H1 (cell line): ENCODE data around the gene KPNA3. TPM values are rescaled to one million over a fixed set of nuclear protein-coding genes. Genes with fewer than 3 reads are reported as not detected.

Experiments used
- CTCF ChIA-PET: fragments of 300-600 bp; sonication (Branson Sonifier 250); formaldehyde crosslinking; loops from one replicate; lab custom pipeline; 2021; ENCODE audit not compliant: partially characterized antibody; lab: Charles Lee
- POLR2A ChIA-PET: fragments of 300-600 bp; sonication (Branson Sonifier 250); formaldehyde crosslinking; loops from one replicate; lab custom pipeline; 2021; ENCODE audit warnings: inconsistent platforms; ENCODE audit not compliant: partially characterized antibody; lab: Charles Lee
- DNase-seq, 2 experiments: peaks; one replicate each; pipeline versions ENCODE4 v3.0.0 to v3.0.0-alpha.2; 2010 to 2022; ENCODE audit warnings: low spot score in 2 of 2, low read depth in 1 of 2, mixed read lengths in 1 of 2
- FAIRE-seq: peaks from 2 replicates; lab custom pipeline; 2011; peaks lifted over from hg19 to GRCh38; lab: Jason Lieb, UNC
- H2AFZ ChIP-seq: 2 replicates; pipeline ENCODE4 v1.8.1; 2012; ENCODE audit warnings: low read length, inconsistent platforms
- H2AK5ac ChIP-seq: 2 replicates; pipeline ENCODE4 v1.6.1; 2013; ENCODE audit warnings: low read depth, low read length
- H2BK120ac ChIP-seq: replicated peaks from 2 replicates; pipeline ENCODE3; 2013; ENCODE audit warnings: low read depth, low read length, inconsistent platforms
- H2BK12ac ChIP-seq: 2 replicates; pipeline ENCODE4 v1.6.1; 2013; ENCODE audit warnings: low read depth, low read length
- H2BK15ac ChIP-seq: 2 replicates; pipeline ENCODE4 v1.6.1; 2013; ENCODE audit warnings: low read length
- H2BK20ac ChIP-seq: 2 replicates; pipeline ENCODE4 v1.6.1; 2013; ENCODE audit warnings: low read length
- H2BK5ac ChIP-seq: 2 replicates; pipeline ENCODE4 v1.6.1; 2013; ENCODE audit warnings: low read depth, low read length
- H3K14ac ChIP-seq: 2 replicates; pipeline ENCODE4 v1.6.1; 2013; ENCODE audit warnings: inconsistent platforms; ENCODE audit not compliant: insufficient read length
- H3K18ac ChIP-seq: 2 replicates; pipeline ENCODE4 v1.6.1; 2013; ENCODE audit warnings: low read length; ENCODE audit errors: extremely low read depth
- H3K23ac ChIP-seq: 2 replicates; pipeline ENCODE4 v1.6.1; 2013; ENCODE audit warnings: inconsistent platforms; ENCODE audit not compliant: insufficient read length
- H3K23me2 ChIP-seq: 2 replicates; pipeline ENCODE4 v1.6.1; 2013; ENCODE audit warnings: low read depth, low read length
- H3K27ac ChIP-seq: 2 replicates; pipeline ENCODE4 v1.6.1; 2011; ENCODE audit warnings: low read depth, low read length, inconsistent platforms
- H3K27me3 ChIP-seq, 4 experiments: replicated peaks in 1 of 4; 1 replicate in 1 of 4; 2 replicates in 3 of 4; pipeline versions ENCODE4 v1.6.1 to v1.8.1; 2011 to 2013; ENCODE audit warnings: low read length in 3 of 4, mild to moderate bottlenecking in 3 of 4, inconsistent platforms in 2 of 4, mixed read lengths in 2 of 4, moderate library complexity in 1 of 4; ENCODE audit not compliant: control insufficient read depth in 3 of 4, insufficient read depth in 3 of 4; ENCODE audit errors: extremely low read depth in 1 of 4
- H3K36me3 ChIP-seq, 4 experiments: 2 replicates each; pipeline versions ENCODE4 v1.6.1 to v1.8.1; 2011 to 2013; ENCODE audit warnings: mild to moderate bottlenecking in 4 of 4, low read length in 3 of 4, moderate library complexity in 2 of 4, control low read depth in 1 of 4, inconsistent platforms in 1 of 4; ENCODE audit not compliant: insufficient read depth in 4 of 4, control insufficient read depth in 2 of 4
- H3K4ac ChIP-seq: replicated peaks from 2 replicates; pipeline ENCODE3; 2013; ENCODE audit warnings: low read length, low read depth, mixed read lengths, inconsistent platforms; ENCODE audit not compliant: insufficient read length
- H3K4me1 ChIP-seq, 4 experiments: replicated peaks in 1 of 4; 1 replicate in 1 of 4; 2 replicates in 3 of 4; pipeline versions ENCODE4 v1.6.1 to v1.8.1; 2011 to 2013; ENCODE audit warnings: low read length in 3 of 4, inconsistent platforms in 2 of 4, mixed read lengths in 1 of 4; ENCODE audit not compliant: insufficient read depth in 4 of 4, control insufficient read depth in 3 of 4
- H3K4me2 ChIP-seq, 2 experiments: 2 replicates each; pipeline versions ENCODE4 v1.6.1 to v1.8.1; 2011 to 2013; ENCODE audit warnings: low read depth in 2 of 2, low read length in 2 of 2, control low read depth in 1 of 2, inconsistent platforms in 1 of 2, mild to moderate bottlenecking in 1 of 2; ENCODE audit not compliant: insufficient read depth in 1 of 2
- H3K4me3 ChIP-seq, 4 experiments: fragments of 200-600, 300-600 bp in 1 of 4; sonication (generic), shearing (Covaris generic), sonication (Bioruptor Twin) in 1 of 4; 2 replicates each; pipeline versions ENCODE4 v1.5.1 to v1.8.1; 2011 to 2016; ENCODE audit warnings: low read length in 4 of 4, low read depth in 3 of 4, control low read depth in 2 of 4, inconsistent platforms in 2 of 4, mild to moderate bottlenecking in 2 of 4, mixed read lengths in 1 of 4, moderate library complexity in 1 of 4; ENCODE audit not compliant: insufficient read depth in 2 of 4; ENCODE audit errors: extremely low read depth in 1 of 4
- H3K56ac ChIP-seq: replicated peaks from 2 replicates; pipeline ENCODE3; 2013; ENCODE audit warnings: low read depth, mild to moderate bottlenecking, mixed read lengths, low read length, inconsistent platforms; ENCODE audit not compliant: insufficient read length
- H3K79me1 ChIP-seq: 2 replicates; pipeline ENCODE4 v1.6.1; 2013; ENCODE audit warnings: low read depth, low read length, control low read depth
- H3K79me2 ChIP-seq, 2 experiments: 2 replicates each; pipeline versions ENCODE4 v1.6.1 to v1.8.1; 2012 to 2013; ENCODE audit warnings: low read length in 2 of 2, mild to moderate bottlenecking in 2 of 2, inconsistent platforms in 1 of 2; ENCODE audit not compliant: insufficient read depth in 2 of 2, control insufficient read depth in 1 of 2
- H3K9ac ChIP-seq, 4 experiments: replicated peaks in 1 of 4; 1 replicate in 1 of 4; 2 replicates in 3 of 4; pipeline versions ENCODE4 v1.6.1 to v1.8.1; 2011 to 2013; ENCODE audit warnings: low read depth in 3 of 4, low read length in 3 of 4, control low read depth in 2 of 4, mild to moderate bottlenecking in 2 of 4, moderate library complexity in 2 of 4, inconsistent platforms in 1 of 4; ENCODE audit errors: extremely low read depth in 1 of 4
- H3K9me3 ChIP-seq, 2 experiments: 2 replicates each; pipeline versions ENCODE4 v1.6.1 to v1.8.1; 2012 to 2013; ENCODE audit warnings: mild to moderate bottlenecking in 2 of 2, moderate library complexity in 2 of 2, control low read depth in 1 of 2, inconsistent platforms in 1 of 2, low read depth in 1 of 2, low read length in 1 of 2, mixed read lengths in 1 of 2; ENCODE audit not compliant: insufficient read depth in 2 of 2
- H4K20me1 ChIP-seq, 2 experiments: replicated peaks in 1 of 2; 2 replicates each; pipeline versions ENCODE3 to v1.8.1; 2011 to 2013; ENCODE audit warnings: inconsistent platforms in 2 of 2, low read length in 2 of 2, mild to moderate bottlenecking in 1 of 2; ENCODE audit not compliant: insufficient read depth in 2 of 2, control insufficient read depth in 1 of 2
- H4K5ac ChIP-seq: 2 replicates; pipeline ENCODE4 v1.6.1; 2013; ENCODE audit warnings: low read length, low read depth, mixed read lengths, inconsistent platforms; ENCODE audit not compliant: insufficient read length
- H4K8ac ChIP-seq: 2 replicates; pipeline ENCODE4 v1.8.0; 2013; ENCODE audit warnings: mild to moderate bottlenecking, moderate library complexity, low read length, inconsistent platforms; ENCODE audit not compliant: insufficient read depth; ENCODE audit errors: extremely low read depth
- H4K91ac ChIP-seq: replicated peaks from 2 replicates; pipeline ENCODE3; 2013; ENCODE audit warnings: low read length, mixed read lengths, inconsistent platforms; ENCODE audit not compliant: insufficient read length
- ASH2L ChIP-seq: fragments of 200-600, 300-600 bp; sonication (generic); IDR thresholded peaks from one replicate; pipeline ENCODE4 v1.7.1; 2017; ENCODE audit warnings: low read length
- CBX5 ChIP-seq: fragments of 300-800, 300-1000 bp; sonication (generic); IDR thresholded peaks from 2 replicates; pipeline ENCODE4 v1.7.1; 2016; ENCODE audit warnings: antibody characterized with exemption, low read length, low read depth
- CREB1 ChIP-seq: IDR thresholded peaks from 2 replicates; pipeline ENCODE4 v1.6.1; 2012; ENCODE audit warnings: inconsistent platforms
- PHF8 ChIP-seq: fragments of 200-600 bp; sonication (generic); conservative IDR thresholded peaks from 2 replicates; pipeline ENCODE4 v1.7.1; 2012; ENCODE audit warnings: low read depth, mild to moderate bottlenecking, inconsistent platforms, low read length, moderate library complexity
- POLR2A ChIP-seq, 2 experiments: IDR thresholded peaks; 1 replicate in 1 of 2; 2 replicates in 1 of 2; pipeline ENCODE4 v1.6.1; 2011; ENCODE audit warnings: low read depth in 2 of 2, low read length in 2 of 2, mild to moderate bottlenecking in 2 of 2; ENCODE audit errors: control extremely low read depth in 1 of 2
- RFX5 ChIP-seq: IDR thresholded peaks from 2 replicates; pipeline ENCODE4 v1.6.1; 2011; ENCODE audit warnings: low read depth, low read length, improper control_type of control experiment, borderline replicate concordance
- RNF2 ChIP-seq: fragments of 200-900, 300-1000 bp; sonication (generic); IDR thresholded peaks from 2 replicates; pipeline ENCODE4 v1.7.1; 2016; ENCODE audit warnings: borderline replicate concordance, low read depth, mild to moderate bottlenecking, antibody characterized with exemption, low read length; ENCODE audit not compliant: poor library complexity, severe bottlenecking; ENCODE audit errors: missing control alignments
- SP1 ChIP-seq: IDR thresholded peaks from 2 replicates; pipeline ENCODE4 v1.6.1; 2011; ENCODE audit warnings: low read depth, low read length
- SUZ12 ChIP-seq: fragments of 200-600 bp; sonication (generic); IDR thresholded peaks from 2 replicates; pipeline ENCODE4 v1.6.1; 2012; ENCODE audit warnings: mild to moderate bottlenecking, inconsistent platforms, low read length, moderate library complexity, mixed read lengths
- WGBS, 2 experiments: shearing (Covaris generic) in 1 of 2; methylation state at CpG; one replicate each; pipeline versions ENCODE4 v1.1.6 to v1.1.7; 2013 to 2015; ENCODE audit warnings: low lambda C conversion rate in 2 of 2, mixed read lengths in 2 of 2, inconsistent platforms in 1 of 2, low coverage in 1 of 2, missing lambda C conversion rate in 1 of 2; ENCODE audit not compliant: insufficient replicate concordance in 2 of 2, insufficient coverage in 1 of 2, insufficient read length in 1 of 2; ENCODE audit errors: extremely low coverage in 1 of 2, missing lambda C conversion rate in 1 of 2; 5-methylcytosine and 5-hydroxymethylcytosine counted together
- polyA plus RNA-seq, 7 experiments: library from polyadenylated mRNA; depleted of rRNA in 3 of 7; stranded (reverse) in 5 of 7; unstranded in 2 of 7; fragments of >200 nt in 5 of 7; fragments of 200-250 nt in 2 of 7; gene quantifications; 1 replicate in 5 of 7; 2 replicates in 1 of 7; 4 replicates in 1 of 7; pipeline versions ENCODE4 v1.2.1 to v1.2.3, GENCODE V29; 2011 to 2013; ENCODE audit warnings: missing spikeins in 2 of 7, mixed read lengths in 2 of 7
- total RNA-seq: library from RNA; stranded (reverse); fragmentation: NEBNext Ultra II Directional; extraction: Animal tissue kit (Norgen Biotek cat#: 25700); gene quantifications from 2 replicates; pipeline ENCODE4 v1.2.1, GENCODE V29; 2021

Gene KPNA3
- total and polyA plus RNA-seq, 2 of the 8 experiments (the other 6 are each of a cell fraction or from before 2014, with no cell fraction given): 21.4 to 63.2 TPM

DNA sequence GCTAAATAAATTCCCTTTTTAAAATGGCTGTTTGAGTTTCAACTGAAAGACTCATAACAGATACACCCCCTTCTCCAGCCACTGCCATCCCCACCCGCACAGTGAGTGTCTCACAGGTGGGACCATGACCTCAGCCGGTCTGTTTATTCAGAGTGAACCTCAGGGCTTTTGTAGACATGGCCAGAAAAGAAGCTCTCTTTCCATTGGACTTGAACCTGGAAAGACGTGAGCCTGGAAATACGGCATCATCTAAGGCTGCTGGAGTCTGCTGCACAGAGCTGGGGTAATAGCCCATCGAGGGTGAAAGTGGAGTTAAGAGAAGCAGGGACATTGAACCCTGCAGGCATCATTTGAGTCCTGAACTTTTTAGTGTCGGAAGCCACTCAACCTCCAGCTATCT lies 15.2 kb upstream of the KPNA3 start:
- H4K5ac ChIP-seq: no peak overlapping the region
- H4K20me1 ChIP-seq: no peaks in the 10 kb centered on the region
- no peaks in the 10 kb centered on the region for H3K79me1 ChIP-seq
- TF ChIP-seq ASH2L (no peak), RNF2 (no peak), SUZ12 (no peak), CREB1 (no peak), PHF8 (no peak), POLR2A (IDR thresholded peaks at IDR 0.05; ENCODE audit: control extremely low read depth in 1 of 2, low read depth in 2 of 2, low read length in 2 of 2) (no peak), RFX5 (no peak), SP1 (no peak), CBX5 (no peak)
- H3K9me3 ChIP-seq: no peaks in the 10 kb centered on the region
- no peak overlapping the region for H3K4me2 ChIP-seq
- no peak overlapping the region for H3K27ac ChIP-seq
- no peak overlapping the region for H3K14ac ChIP-seq
- H3K56ac ChIP-seq: no peak overlapping the region
- H2AFZ ChIP-seq: no peak overlapping the region
- no peak overlapping the region for H3K9ac ChIP-seq
- POLR2A ChIA-PET: interaction anchor here (0.8 to 3.4 kb wide), 4 partner anchors 15 to 117 kb away, joined by 3 to 15 read pairs (median 4); partner anchors contain the start of gene KPNA3
- no peak overlapping the region for H4K8ac ChIP-seq
- FAIRE-seq (no peak), DNase-seq (no peak)
- H2AK5ac ChIP-seq: no peak overlapping the region
- H2BK15ac ChIP-seq: no peak overlapping the region
- H2BK12ac ChIP-seq: no peak overlapping the region
- H2BK120ac ChIP-seq: no peak overlapping the region
- H3K79me2 ChIP-seq: no peaks in the 10 kb centered on the region
- no peak overlapping the region for H3K4me3 ChIP-seq
- H3K36me3 ChIP-seq: no peaks in the 10 kb centered on the region
- CTCF ChIA-PET: interaction anchor here (0.7 to 1.5 kb wide), 4 partner anchors 12 to 18 kb away, joined by 3 to 4 read pairs (median 3); no protein-coding TSS in a partner anchor
- H2BK5ac ChIP-seq: no peak overlapping the region
- no peak overlapping the region for H4K91ac ChIP-seq
- H3K4ac ChIP-seq: no peak overlapping the region
- H3K23me2 ChIP-seq: no peaks in the 10 kb centered on the region
- H3K4me1 ChIP-seq: no peaks in the 10 kb centered on the region
- H3K27me3 ChIP-seq: no peaks in the 10 kb centered on the region
- H3K23ac ChIP-seq: no peak overlapping the region
- H3K18ac ChIP-seq: no peak overlapping the region
- no peak overlapping the region for H2BK20ac ChIP-seq
- WGBS, 2 experiments: 78% methylated on average over 6 of the region's 6 CpGs; no CpG with 5 or more reads in 1 of the 2 experiments
